DND-41 (cell line): Measurements from ENCODE around the gene SRP19.
A peak's percentile ranks its signal among the peaks of the same experiment; 100 is the strongest.
"Not testable (repeated sequence)": the region's sequence is repeated elsewhere in the genome, so short reads cannot be mapped to it uniquely, and the experiment has no call there.

Source experiments
- ATAC-seq: fragments of 200-7000 bp; cut with Tn5 transposase; 3 replicates; pipeline ENCODE4 v1.9.1; 2021; ENCODE audit warnings: low read depth; ENCODE audit not compliant: insufficient read depth
- DNase-seq: peaks from one replicate; pipeline ENCODE4 v3.0.0-alpha.2; 2020
- H2AFZ ChIP-seq: 2 replicates; pipeline ENCODE4 v1.6.0; 2012; ENCODE audit warnings: low read depth, low read length
- H3K27ac ChIP-seq: 2 replicates; pipeline ENCODE4 v1.5.1; 2012; ENCODE audit warnings: low read length, inconsistent platforms
- H3K27me3 ChIP-seq: fragments of 200-600 bp; sonication (generic); 2 replicates; pipeline ENCODE4 v1.6.0; 2012; ENCODE audit warnings: low read length, mild to moderate bottlenecking, inconsistent platforms; ENCODE audit not compliant: insufficient read depth, poor library complexity
- H3K36me3 ChIP-seq: 2 replicates; pipeline ENCODE4 v1.5.1; 2012; ENCODE audit warnings: low read length, inconsistent platforms; ENCODE audit not compliant: insufficient read depth
- H3K4me1 ChIP-seq: 2 replicates; pipeline ENCODE4 v1.5.1; 2012; ENCODE audit warnings: mild to moderate bottlenecking, low read length; ENCODE audit not compliant: insufficient read depth
- H3K4me2 ChIP-seq: 2 replicates; pipeline ENCODE4 v1.6.0; 2012; ENCODE audit warnings: mild to moderate bottlenecking, moderate library complexity, low read length, inconsistent platforms; ENCODE audit not compliant: insufficient read depth
- H3K4me3 ChIP-seq, 2 experiments: fragments of 200-600 bp in 1 of 2; shearing (Covaris generic) in 1 of 2; 2 replicates each; pipeline ENCODE4 v1.5.1; 2012 to 2016; ENCODE audit warnings: inconsistent platforms in 2 of 2, low read length in 2 of 2, mild to moderate bottlenecking in 2 of 2, low read depth in 1 of 2, moderate library complexity in 1 of 2
- H3K79me2 ChIP-seq: 2 replicates; pipeline ENCODE4 v1.6.0; 2012; ENCODE audit warnings: low read length, inconsistent platforms; ENCODE audit not compliant: insufficient read depth
- H3K9ac ChIP-seq: 2 replicates; pipeline ENCODE4 v1.6.0; 2012; ENCODE audit warnings: low read depth, mild to moderate bottlenecking, inconsistent platforms, low read length, moderate library complexity
- H3K9me3 ChIP-seq: 2 replicates; pipeline ENCODE4 v1.5.1; 2012; ENCODE audit warnings: low read length, moderate library complexity, mild to moderate bottlenecking, inconsistent platforms; ENCODE audit not compliant: insufficient read depth, severe bottlenecking
- H4K20me1 ChIP-seq: 2 replicates; pipeline ENCODE4 v1.6.0; 2012; ENCODE audit warnings: low read length; ENCODE audit not compliant: insufficient read depth
- CTCF ChIP-seq: IDR thresholded peaks from 2 replicates; pipeline ENCODE4 v1.5.1; 2012; ENCODE audit warnings: borderline replicate concordance, low read length, moderate library complexity, mild to moderate bottlenecking; ENCODE audit not compliant: poor library complexity, severe bottlenecking; ENCODE audit errors: extremely low read depth
- EZH2 ChIP-seq: IDR thresholded peaks from 3 replicates; pipeline ENCODE4 v1.6.1; 2012; ENCODE audit warnings: borderline replicate concordance, low read depth, mild to moderate bottlenecking, moderate library complexity, low read length, inconsistent platforms; ENCODE audit not compliant: severe bottlenecking

SRP19 gene

DNA sequence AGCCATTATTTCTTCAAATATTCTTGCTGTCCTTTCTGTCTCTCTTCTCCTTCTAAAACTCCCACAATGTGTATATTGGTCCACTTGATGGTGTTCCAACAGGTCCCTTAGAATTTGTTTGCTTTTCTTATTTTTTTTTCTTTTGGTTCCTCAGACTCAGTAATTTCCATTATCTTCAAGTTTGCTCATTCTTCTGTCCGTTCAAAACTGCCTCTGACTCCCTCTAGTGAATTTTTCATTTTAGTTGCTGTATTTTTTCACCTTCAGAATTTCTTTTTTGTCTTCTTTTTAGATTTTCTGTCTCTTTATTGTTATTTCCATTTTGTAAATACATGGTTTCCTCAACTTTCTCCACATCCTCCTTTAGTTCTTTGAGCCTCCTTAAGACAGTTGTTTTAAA lies 6.4 kb upstream of the SRP19 start:
- ATAC-seq (no peak), DNase-seq (no peak)
- no peaks in the 10 kb centered on the region for H3K36me3 ChIP-seq
- H3K9ac ChIP-seq, result no peak overlapping the region
- no peak overlapping the region for H2AFZ ChIP-seq
- H3K4me1 ChIP-seq, result no peaks in the 10 kb centered on the region
- H3K27ac ChIP-seq, result no peak overlapping the region
- TF ChIP-seq CTCF, result no peak
- H3K27me3 ChIP-seq, result no peaks in the 10 kb centered on the region
- H3K4me3 ChIP-seq, result no peak overlapping the region
- H3K9me3 ChIP-seq, result no peaks in the 10 kb centered on the region
- H3K79me2 ChIP-seq, result no peaks in the 10 kb centered on the region
- H4K20me1 ChIP-seq, result no peaks in the 10 kb centered on the region
- H3K4me2 ChIP-seq, result no peak overlapping the region

GRCh38 chr5:112857866-112858265 lies 3.2 kb upstream of the SRP19 start:
- Histone ChIP-seq H3K9me3 (no peaks in the 10 kb centered on the region), H3K4me2 (no peak overlapping the region), H3K27me3 (no peaks in the 10 kb centered on the region), H4K20me1 (peaks cover 11% of the 10 kb centered on the region; the same call in 1 of the 2 replicates), H3K4me3 (no peak overlapping the region), H3K27ac (no peak overlapping the region), H3K79me2 (peaks cover 22% of the 10 kb centered on the region), H3K36me3 (peaks cover 9% of the 10 kb centered on the region), H2AFZ (no peak overlapping the region), H3K4me1 (peaks cover 21% of the 10 kb centered on the region), H3K9ac (no peak overlapping the region)
- TF ChIP-seq EZH2 (no peak), CTCF (no peak)
- DNase-seq, result no peak
- no peak for ATAC-seq

- peaks cover 23% of the 10 kb centered on the region; the same call in 1 of the 2 replicates for H4K20me1 ChIP-seq
- H3K4me3 ChIP-seq, result peak overlapping the region; percentile 14 to 91; a peak in 3 of 4 replicates
- H3K9me3 ChIP-seq, ATAC-seq, H3K27me3 ChIP-seq, DNase-seq: not testable (repeated sequence)
- H3K36me3 ChIP-seq, result peaks cover 36% of the 10 kb centered on the region
- H3K9ac ChIP-seq, result peak overlapping the region; percentile 87
- peaks cover 49% of the 10 kb centered on the region for H3K79me2 ChIP-seq
- H3K4me2 ChIP-seq, result peak overlapping the region; percentile 67
- H2AFZ ChIP-seq, result peak overlapping the region; percentile 89
- peaks cover 33% of the 10 kb centered on the region for H3K4me1 ChIP-seq
- H3K27ac ChIP-seq, result peak overlapping the region; percentile 85
These were observed 537 bp upstream of the SRP19 start for GRCh38 chr5:112860571-112860928.

GRCh38 chr5:112861638-112861985 lies 525 bp downstream of the SRP19 start:
- DNase-seq (no peak), ATAC-seq (no peak)
- Histone ChIP-seq H3K4me3 (peak overlapping the region; percentile 91 to 99), H4K20me1 (peaks cover 23% of the 10 kb centered on the region; the same call in 1 of the 2 replicates), H2AFZ (peak overlapping the region; percentile 76), H3K4me1 (peaks cover 33% of the 10 kb centered on the region), H3K36me3 (peaks cover 46% of the 10 kb centered on the region), H3K9me3 (no peaks in the 10 kb centered on the region), H3K79me2 (peaks cover 53% of the 10 kb centered on the region), H3K4me2 (peak overlapping the region; percentile 67), H3K27ac (peak overlapping the region; percentile 78), H3K27me3 (no peaks in the 10 kb centered on the region), H3K9ac (peak overlapping the region; percentile 87)
- no peak for TF ChIP-seq CTCF
- no peak for TF ChIP-seq EZH2
